GM18517 (cell line): ENCODE measurements around the gene SIK1.

Experiments
- ATAC-seq: cut with Tn5 transposase; IDR thresholded peaks from one replicate; pipeline ENCODE4 v1.9.1; 2021; ENCODE audit warnings: mild to moderate bottlenecking, moderate library complexity; ENCODE audit not compliant: unreplicated experiment

Gene SIK1

DNA sequence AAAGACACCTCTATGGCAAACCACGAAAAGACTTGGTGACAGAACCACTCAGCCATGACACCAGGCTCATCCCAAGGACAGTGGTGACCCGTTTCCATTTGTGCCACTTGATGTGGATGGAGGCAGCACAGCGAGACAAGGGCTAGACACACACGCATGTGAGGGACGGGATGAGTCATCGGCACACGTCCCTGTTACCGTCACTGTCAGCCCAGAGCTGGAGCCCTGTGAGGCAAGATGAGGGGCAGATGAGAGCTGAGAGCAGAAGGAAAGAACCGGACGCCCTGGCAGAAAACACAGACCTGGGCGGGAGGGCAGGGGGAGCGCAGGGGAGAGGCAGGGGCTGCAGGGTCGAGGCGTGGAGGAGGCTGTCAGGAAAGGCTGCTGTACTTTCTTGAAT lies 57.8 kb downstream of the SIK1 start:
- ATAC-seq, result no peak

DNA sequence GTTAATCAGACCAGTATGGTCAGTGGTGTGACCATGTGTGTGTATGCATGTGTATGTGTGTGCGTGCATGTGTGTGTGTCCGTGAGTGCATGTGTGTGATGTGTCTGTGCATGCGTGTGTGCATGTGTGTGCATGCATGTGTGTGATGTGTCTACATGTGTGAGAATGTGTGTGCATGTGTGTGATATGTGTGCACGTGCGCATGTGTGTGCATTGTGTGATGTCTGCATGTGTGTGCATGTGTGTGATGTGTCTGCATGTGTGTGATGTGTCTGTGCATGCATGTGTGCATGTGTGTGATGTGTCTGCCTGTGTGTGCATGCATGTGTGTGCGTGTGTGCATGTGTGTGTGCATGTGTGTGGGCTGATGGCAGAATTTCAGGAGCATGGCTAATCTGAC lies 58.2 kb downstream of the SIK1 start:
- no peak for ATAC-seq

DNA sequence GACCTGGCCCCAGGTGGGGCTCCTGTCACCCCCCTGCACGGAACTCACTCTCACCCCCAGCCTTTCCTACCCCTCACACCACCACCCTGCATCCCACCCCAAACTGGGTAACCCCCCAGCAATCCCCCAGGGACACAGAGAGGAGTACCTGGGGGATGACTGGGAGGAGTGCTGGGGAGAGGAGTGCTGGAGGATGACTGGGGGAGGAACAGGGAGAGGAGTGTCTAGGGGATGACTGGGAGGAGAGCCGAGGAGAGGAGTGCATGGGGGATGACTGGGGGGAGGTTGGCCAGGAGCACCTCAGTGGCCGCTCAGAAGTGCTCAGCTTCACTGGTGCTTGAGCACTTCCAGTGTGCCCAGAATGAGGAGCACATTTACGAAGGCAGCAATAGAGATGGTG lies 59.1 kb downstream of the SIK1 start:
- ATAC-seq, result no peak

DNA sequence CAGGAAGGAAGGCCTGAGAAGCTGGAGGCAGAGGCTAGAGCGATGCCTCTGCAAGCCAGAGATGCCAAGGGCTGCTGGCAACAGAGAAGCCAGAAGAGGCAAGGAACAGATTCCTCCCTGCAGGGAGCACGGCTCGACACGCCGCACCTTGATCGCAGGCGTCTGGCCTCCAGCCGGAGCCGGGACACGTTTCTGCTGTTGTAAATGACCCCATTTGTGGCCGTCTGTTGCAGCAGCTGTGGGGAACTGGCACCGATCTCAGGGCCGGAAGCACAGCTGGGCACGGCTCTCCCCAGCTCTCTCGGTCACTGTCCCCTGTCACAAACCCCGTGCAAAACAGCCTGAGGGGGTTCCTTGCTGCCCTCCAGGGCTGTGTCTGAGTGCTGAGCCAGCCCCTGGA lies 59.6 kb downstream of the SIK1 start:
- no peak for ATAC-seq

DNA sequence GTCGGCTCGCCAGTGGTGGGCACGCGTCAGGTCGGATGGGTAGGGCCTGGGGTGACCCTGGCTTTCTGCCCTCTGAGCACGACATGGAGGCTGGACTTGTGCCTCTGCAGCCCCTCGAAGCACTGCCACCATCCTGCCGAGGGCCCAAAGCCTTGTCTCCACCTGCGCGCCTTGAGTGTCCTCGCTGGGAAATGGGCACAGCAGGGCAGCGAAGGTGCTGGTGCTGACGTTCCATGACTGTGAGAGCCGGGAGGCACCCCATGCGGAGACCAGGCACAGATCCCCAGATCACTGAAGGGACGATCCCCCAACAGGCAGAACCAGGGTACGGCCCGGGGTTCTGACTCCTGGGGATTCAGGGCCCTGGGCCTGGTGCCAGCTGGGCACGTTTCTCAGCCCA lies 60.3 kb downstream of the SIK1 start:
- ATAC-seq, result no peak

DNA sequence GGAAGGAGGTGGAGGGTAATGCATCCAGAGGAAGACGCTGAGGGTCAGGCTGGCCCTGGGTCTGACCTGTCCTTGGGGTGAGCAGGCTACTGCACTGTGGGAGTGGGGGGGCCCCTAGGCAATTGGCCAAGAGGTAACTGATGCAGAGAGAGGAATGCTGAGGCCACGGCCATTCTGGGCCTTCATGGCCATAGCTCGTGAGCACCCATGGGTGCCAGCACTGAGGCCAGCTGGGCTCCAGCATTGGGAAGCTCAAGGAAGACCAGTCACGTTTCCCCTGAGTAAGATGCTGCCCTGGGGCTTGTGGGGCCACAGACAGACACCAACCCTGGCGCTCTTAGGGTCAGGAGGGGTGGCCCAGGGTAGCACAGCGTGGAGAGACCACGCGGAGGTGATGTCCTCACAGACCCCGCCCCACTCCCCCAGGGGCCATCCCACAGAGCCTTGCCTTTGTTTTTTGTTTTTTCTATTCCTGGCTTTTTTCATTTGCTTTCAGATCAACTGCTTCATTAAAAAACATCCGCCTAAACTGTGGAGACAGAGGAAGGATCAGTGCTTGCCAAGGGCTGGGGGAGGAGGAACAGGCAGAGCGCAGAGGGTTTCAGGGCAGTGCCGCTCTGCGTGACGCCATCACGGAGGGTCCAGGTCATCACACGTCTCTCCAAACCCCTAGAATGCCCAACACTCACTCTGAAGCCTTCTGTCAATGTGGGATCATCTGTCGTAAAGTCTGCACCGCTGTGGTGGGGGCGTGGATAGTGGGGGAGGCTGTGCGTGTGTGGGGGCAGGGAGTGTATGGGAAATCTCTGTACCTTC lies 61.1 kb downstream of the SIK1 start:
- ATAC-seq, result no peak

DNA sequence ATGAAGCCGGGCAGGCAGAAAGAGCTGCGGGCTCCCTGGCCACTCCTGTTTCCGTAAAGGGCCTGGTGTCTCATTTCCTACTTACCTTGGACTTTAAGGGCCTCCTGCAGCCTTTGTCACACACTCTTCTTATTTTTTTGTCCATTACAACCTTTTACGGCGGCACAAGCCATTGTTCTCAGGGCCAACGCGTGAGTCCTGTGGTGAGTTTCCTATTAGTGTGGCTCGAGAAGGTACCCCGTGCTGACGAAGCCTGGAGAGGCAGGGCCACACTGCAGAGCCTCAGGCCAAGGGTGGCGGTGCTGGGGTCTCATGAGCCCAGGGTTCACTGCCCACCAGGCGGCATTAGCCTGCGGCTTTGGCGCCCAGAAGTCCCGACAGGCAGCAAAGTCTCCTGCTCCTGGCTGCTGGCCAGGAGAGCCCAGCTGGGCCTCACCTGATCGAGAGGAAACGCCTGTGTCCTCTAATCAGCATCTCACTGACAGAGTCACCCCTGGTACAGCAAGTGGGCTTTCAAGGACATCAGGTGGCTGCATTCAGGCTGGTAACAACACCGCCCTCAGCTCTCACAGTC lies 62.0 kb downstream of the SIK1 start:
- no peak for ATAC-seq
